Right lobe of liver (tissue), 4 donors: ENCODE results near the gene IPO11.

Experiments used
- CTCF ChIP-seq, 4 donors: fragments of 200-600 bp in 3 of 4; fragments of 450-650 bp in 1 of 4; IDR thresholded peaks; one replicate each; pipeline versions ENCODE4 v1.5.1 to v1.8.0; 2016 to 2022; ENCODE audit warnings: antibody characterized with exemption in 4 of 4, mild to moderate bottlenecking in 2 of 4
- POLR2A ChIP-seq: fragments of 450-650 bp; IDR thresholded peaks from one replicate; pipeline ENCODE4 v1.6.1; 2017; ENCODE audit warnings: antibody characterized with exemption, mild to moderate bottlenecking
- donor health status: DM: no; HTN: no; CAD: no.
- donor health status: DM: no; HTN: no; CAD: no.
- donor health status: DM: no; HTN: yes; CAD: no.

DNA sequence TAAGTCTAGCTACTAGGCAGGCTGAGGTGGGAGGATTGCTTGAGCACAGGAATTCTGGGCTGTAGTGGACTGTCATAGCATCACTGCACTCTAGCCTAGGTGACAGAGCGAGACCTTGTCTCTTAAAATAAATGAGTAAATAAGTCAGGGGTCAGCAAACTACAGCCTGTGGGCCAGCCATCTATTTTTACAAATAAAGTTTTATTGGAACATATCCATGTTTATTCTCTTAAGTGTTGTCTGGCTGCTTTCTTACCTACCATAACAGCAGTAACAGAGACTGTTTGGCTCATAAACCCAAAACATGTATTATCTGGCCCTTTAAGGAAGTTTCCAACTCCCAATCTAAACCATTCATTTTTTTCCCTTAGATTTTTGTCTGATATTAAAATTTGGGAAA, 38.5 kb upstream of the IPO11 start:
- TF ChIP-seq CTCF (IDR thresholded peaks at IDR 0.05) (no peak), POLR2A (no peak)
